G401.6 (cell line): ENCODE measurements around the gene AKR1C8.

Source experiments
- FAIRE-seq: peaks from 2 replicates; lab custom pipeline; 2012; peaks lifted over from hg19 to GRCh38; lab: Jason Lieb, UNC

Gene AKR1C8

DNA sequence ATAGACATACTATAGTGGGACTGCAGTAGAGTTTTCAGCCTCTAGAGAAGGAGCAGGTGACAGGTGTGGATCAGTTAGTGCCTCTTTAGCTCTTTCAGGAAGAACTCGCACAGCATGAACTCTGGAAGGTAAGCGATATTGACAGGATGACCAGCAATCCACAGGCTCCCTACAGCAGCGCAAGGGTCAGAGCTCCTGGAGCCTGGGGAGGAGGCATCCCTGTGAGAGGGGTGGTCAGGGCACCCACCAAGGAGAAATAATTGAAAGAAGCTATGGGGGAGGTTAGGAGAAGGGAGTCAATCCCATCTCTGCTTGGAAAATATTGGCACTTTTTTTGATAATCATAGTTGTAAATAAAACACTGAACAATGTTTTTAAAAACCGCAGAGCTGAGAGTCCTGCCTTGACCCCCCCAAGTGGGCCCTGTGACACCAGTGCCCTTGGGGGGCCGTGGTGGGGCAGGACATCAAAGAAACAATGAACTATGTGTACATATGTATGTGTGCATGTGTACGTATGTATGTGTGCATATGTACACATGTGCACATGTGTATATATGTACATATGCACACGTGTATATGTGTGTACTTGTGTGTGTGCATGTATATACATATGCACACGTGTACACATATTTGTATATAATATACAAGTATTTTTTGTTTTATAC, 77.0 kb downstream of the AKR1C8 start:
- no peak for FAIRE-seq

DNA sequence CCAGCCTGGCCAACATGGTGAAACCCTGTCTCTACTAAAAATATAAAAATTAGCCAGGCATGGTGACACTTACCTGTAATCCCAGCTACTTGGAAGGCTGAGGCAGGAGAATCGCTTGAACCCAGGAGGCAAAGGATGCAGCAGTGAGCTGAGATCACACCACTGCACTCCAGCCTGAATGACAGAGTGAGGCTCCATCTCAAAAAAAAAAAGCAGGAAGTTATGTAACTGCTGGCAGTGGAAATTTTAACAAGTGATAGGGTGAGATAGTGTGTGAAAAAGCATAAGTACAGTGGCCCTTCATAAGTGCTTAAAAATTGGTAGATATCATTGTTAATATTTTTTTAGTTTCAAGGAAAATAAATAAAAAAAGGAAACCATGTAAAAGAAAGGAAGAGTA, 78.4 kb downstream of the AKR1C8 start:
- no peak for FAIRE-seq

DNA sequence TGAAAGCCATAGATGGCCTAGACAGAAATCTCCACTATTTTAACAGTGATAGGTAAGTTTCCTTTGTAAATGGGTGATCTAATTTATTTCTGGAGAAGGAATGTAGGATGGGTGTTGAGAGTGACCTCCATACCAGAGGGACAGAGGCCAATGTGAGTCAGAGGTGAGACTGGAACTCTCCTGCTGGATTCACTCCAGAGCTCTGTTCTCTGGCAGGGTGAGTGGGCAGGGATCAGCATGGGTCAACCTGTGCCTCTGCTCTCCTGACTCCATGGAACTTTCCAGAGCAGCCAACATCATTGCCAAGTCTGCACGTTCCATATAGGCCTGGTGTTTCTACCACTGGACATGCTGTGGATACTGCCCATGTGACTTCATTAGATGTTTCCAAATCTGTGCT, 79.3 kb downstream of the AKR1C8 start:
- FAIRE-seq = no peak
